Measurements from ENCODE around the gene MELTF.

DNA sequence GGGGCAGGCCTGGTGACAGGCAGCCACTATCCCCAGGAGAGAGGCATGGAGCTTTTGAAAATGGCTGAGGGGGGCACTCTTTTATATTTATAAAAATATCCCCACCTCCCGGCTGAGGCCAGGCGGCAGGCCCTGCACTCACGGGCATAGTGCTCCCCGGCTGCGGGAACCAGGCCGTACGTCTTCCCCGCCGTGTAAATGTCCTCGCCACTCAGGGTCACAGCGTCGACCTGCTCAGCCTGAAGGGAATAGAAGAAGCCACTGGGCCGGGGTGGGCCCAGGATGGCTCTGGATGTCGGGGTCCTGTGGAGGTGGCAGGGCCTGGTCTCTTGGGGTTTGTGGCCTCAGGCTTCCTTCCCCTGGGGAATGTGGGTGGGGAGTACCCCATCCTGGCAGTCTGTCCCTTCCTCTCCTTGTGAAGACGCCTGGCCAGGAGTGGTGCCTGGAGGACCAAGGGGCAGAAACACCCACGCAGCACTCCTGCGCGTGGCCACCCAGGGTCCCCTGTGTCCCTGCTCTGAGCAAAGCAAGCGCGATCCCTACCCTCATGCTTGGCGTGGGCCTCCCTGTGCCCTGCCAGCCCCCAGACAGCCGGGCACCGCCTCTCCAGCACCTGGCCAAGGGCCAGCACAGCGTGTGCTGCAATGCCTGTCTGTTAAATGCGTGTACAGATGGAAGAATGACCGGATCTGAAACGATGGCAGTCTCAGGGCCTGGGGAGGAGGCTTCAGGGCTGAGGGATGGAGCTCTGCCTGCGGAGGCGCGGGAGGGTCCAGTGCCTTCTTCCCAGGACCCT, 18.9 kb downstream of the MELTF start:
- TF ChIP-seq CTCF (conservative IDR thresholded peaks at IDR 0.05) (no peak), ZFX (IDR thresholded peaks at IDR 0.05) (no peak)
